Stimulated activated CD4-positive, alpha-beta T cell treated with anti-CD3 and anti-CD28 coated beads, Interleukin-2, amount 100 ng/mL, for 48 hours (primary cell): ENCODE results near the gene ITGB7.
"Not testable (repeated sequence)": the region's sequence is repeated elsewhere in the genome, so short reads cannot be mapped to it uniquely, and the experiment has no call there.

Experiments used
- DNase-seq, 2 donors: peaks; one replicate each; pipeline ENCODE4 v3.0.0-alpha.2; 2020

Gene ITGB7

GRCh38 chr12:53176750-53177149, 30.3 kb downstream of the ITGB7 start:
- no peak for DNase-seq

- DNase-seq: no peak
These were observed 32.1 kb downstream of the ITGB7 start for GRCh38 chr12:53174881-53175491.

- DNase-seq: no peak
These were observed 33.9 kb downstream of the ITGB7 start for GRCh38 chr12:53173085-53173715.

GRCh38 chr12:53172352-53172751, 34.7 kb downstream of the ITGB7 start:
- no peak for DNase-seq

GRCh38 chr12:53171725-53172329, 35.2 kb downstream of the ITGB7 start:
- DNase-seq: no peak

- DNase-seq: no peak
These were observed 36.0 kb downstream of the ITGB7 start for GRCh38 chr12:53170876-53171724.

- DNase-seq: no peak
These were observed 36.8 kb downstream of the ITGB7 start for GRCh38 chr12:53170215-53170614.

- DNase-seq: no peak
These were observed 37.4 kb downstream of the ITGB7 start for GRCh38 chr12:53169644-53170043.

GRCh38 chr12:53166837-53167236, 40.2 kb downstream of the ITGB7 start:
- DNase-seq: no peak

- DNase-seq: not testable (repeated sequence)
These were observed 44.0 kb downstream of the ITGB7 start for GRCh38 chr12:53163008-53163407.

- no peak for DNase-seq
These were observed 45.7 kb downstream of the ITGB7 start for GRCh38 chr12:53161119-53161911.

GRCh38 chr12:53160673-53161072, 46.4 kb downstream of the ITGB7 start:
- DNase-seq: no peak

GRCh38 chr12:53160000-53160399, 47.1 kb downstream of the ITGB7 start:
- DNase-seq: no peak

GRCh38 chr12:53159195-53159839, 47.7 kb downstream of the ITGB7 start:
- DNase-seq: peak; percentile 94

GRCh38 chr12:53152390-53152789, 54.7 kb downstream of the ITGB7 start:
- no peak for DNase-seq

- no peak for DNase-seq
These were observed 56.0 kb downstream of the ITGB7 start for GRCh38 chr12:53151039-53151438.

- no peak for DNase-seq
These were observed 59.4 kb downstream of the ITGB7 start for GRCh38 chr12:53147653-53148052.

GRCh38 chr12:53147181-53147580, 59.9 kb downstream of the ITGB7 start:
- no peak for DNase-seq

- no peak for DNase-seq
These were observed 61.4 kb downstream of the ITGB7 start for GRCh38 chr12:53145383-53146260.

- DNase-seq: no peak
These were observed 63.7 kb downstream of the ITGB7 start for GRCh38 chr12:53143355-53143754.
